ENCODE measurements around the gene LEF1. TPM values are rescaled to one million over a fixed set of nuclear protein-coding genes. Genes with fewer than 3 reads are reported as not detected.
"Not testable (repeated sequence)": the region's sequence is repeated elsewhere in the genome, so short reads cannot be mapped to it uniquely, and the experiment has no call there.

LEF1 gene
- total RNA-seq, 2 experiments from 2014 or later, result 67.4 to 68.2 TPM

DNA sequence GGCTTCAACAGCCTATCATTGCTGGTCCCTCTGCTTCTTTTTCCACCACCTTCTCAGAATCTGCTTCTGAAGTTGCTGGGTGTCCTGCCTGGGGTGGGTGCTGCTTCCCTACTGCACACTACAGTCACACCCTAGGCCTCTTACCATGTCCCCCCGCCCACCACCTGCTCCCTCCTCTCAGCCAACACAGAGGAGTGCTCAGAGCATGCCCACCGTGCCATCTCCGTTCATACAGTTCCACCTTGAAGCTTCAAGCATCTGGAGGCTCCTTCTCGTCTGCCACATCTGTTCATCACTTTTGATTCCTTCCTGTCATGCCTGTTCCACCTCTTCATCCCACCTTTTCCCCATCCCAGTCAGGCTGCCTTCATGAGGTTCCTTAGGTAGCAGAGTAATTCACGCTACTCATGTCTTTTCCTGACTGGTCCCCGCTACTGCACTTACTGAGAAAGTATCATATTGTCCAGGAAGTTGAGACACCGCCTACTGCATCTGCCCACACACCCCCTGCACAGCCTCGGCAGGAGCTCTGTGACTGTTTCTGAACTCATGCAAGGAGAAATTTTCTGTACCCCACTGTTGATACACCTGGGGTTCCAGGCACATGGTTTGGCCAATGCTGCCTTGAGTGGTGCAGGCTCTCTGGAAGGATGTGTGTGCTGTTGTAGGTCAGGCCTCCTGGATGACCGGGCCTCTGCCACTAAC lies 139.6 kb downstream of the LEF1 start:
- Mint-ChIP-seq H3K27ac (peak overlapping the region; percentile 12), H3K27me3 (no peaks in the 10 kb centered on the region), H3K4me3 (no peak overlapping the region), H3K36me3 (ENCODE audit: low read depth) (peaks cover 47% of the 10 kb centered on the region), H3K9me3 (no peaks in the 10 kb centered on the region), H3K4me1 (peaks cover 24% of the 10 kb centered on the region)
- CTCF ChIA-PET, result interaction anchor here (0.6 to 3.2 kb wide), 6 partner anchors 10 to 543 kb away, joined by 3 to 22 read pairs (median 10); no protein-coding TSS in a partner anchor
- DNase-seq, result no peak
- POLR2A ChIA-PET, result interaction anchor here (1.1 to 1.7 kb wide), 3 partner anchors 137 to 621 kb away, joined by 3 to 5 read pairs (median 3); partner anchors contain the start of gene OSTC

DNA sequence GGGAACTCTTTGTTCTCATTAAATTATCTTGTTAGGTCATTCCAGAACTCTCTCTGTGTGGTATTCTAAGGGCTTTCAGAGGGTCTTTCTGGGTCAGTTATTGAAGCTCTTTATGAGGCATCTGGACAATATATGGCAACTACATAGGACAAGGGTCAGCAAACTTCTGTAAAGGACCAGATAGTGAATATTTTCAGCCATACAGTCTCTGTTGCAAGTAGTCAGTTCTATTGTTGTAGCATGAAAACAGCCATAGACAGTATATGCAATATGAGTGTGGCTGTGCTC lies 143.9 kb downstream of the LEF1 start:
- POLR2A ChIA-PET, result no interaction called here
- CTCF ChIA-PET, result no interaction called here
- Mint-ChIP-seq H3K27ac (no peak overlapping the region), H3K36me3 (ENCODE audit: low read depth) (peaks cover 49% of the 10 kb centered on the region), H3K9me3 (no peaks in the 10 kb centered on the region), H3K4me1 (peaks cover 11% of the 10 kb centered on the region), H3K4me3 (no peak overlapping the region), H3K27me3 (no peaks in the 10 kb centered on the region)
- no peak for DNase-seq

DNA sequence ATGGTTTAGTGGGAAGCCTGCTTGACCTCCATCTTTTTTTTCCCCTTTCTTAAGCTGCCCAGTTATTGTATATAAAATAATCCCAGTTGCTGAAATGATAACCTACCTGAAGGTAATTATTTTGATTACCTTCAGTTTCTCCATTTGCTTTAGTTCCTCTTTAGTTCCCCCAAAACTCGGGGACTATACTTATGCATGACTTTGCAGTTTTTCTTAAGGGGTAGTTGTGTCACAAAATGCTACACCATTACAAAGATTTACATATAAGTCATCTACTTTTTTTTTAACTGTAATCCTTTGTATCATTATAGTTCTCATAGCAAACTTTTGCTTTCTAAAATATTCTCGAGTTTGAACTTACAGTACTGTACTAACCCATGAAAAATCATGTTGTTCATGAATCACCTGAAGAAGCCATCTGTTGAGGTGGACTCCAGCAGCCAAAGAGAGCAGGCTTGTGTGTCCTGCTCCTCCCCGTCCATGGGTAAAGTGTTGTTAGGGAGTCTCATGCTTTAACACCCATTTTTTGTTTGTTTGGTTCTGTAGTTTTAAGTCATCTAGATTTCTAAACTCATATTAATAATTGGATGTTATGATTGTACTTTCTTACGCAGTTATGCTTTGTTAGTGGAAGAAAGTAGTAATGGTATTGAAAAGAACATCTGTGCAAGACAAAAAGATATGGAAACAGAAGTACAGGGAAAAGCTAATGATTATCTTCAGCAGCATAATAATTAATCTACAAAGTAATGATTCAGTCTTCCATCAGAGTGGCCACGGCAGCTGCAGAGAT lies 144.5 kb downstream of the LEF1 start:
- H3K4me1 Mint-ChIP-seq, result peaks cover 6% of the 10 kb centered on the region
- ChIA-PET CTCF (no interaction called here), POLR2A (no interaction called here)
- no peak overlapping the region for H3K27ac Mint-ChIP-seq
- no peak for DNase-seq
- H3K9me3 Mint-ChIP-seq, result no peaks in the 10 kb centered on the region
- H3K27me3 Mint-ChIP-seq, result no peaks in the 10 kb centered on the region
- no peak overlapping the region for H3K4me3 Mint-ChIP-seq
- H3K36me3 Mint-ChIP-seq (ENCODE audit: low read depth), result peaks cover 53% of the 10 kb centered on the region

GRCh38 chr4:108018884-108019187 lies 149.9 kb downstream of the LEF1 start:
- no peaks in the 10 kb centered on the region for H3K4me1 Mint-ChIP-seq
- POLR2A ChIA-PET, result interaction anchor here (1.0 to 1.4 kb wide), 4 partner anchors 13 to 150 kb away, joined by 3 to 5 read pairs (median 3); partner anchors contain the start of genes HADH and LEF1
- no peak for DNase-seq

GRCh38 chr4:108018040-108018883 lies 150.5 kb downstream of the LEF1 start:
- H3K36me3 Mint-ChIP-seq (ENCODE audit: low read depth), result peaks cover 36% of the 10 kb centered on the region
- H3K9me3 Mint-ChIP-seq, result no peaks in the 10 kb centered on the region
- H3K4me3 Mint-ChIP-seq, result no peak overlapping the region
- no peak overlapping the region for H3K27ac Mint-ChIP-seq
- ChIA-PET CTCF (interaction anchor here (0.7 to 3.9 kb wide), 43 partner anchors 8 to 601 kb away, joined by 3 to 52 read pairs (median 4); partner anchors contain the start of genes HADH, LEF1 and PAPSS1), POLR2A (interaction anchor here (1.0 to 1.4 kb wide), 3 partner anchors 12 to 89 kb away, joined by 3 to 5 read pairs (median 3); partner anchors contain the start of gene HADH)
- no peaks in the 10 kb centered on the region for H3K27me3 Mint-ChIP-seq
- peak; percentile 83 for DNase-seq
- no peaks in the 10 kb centered on the region for H3K4me1 Mint-ChIP-seq

More at GRCh38 chr4:108018884-108019187, 149.9 kb downstream of the LEF1 start:
- Mint-ChIP-seq H3K4me3 (no peak overlapping the region), H3K27ac (no peak overlapping the region), H3K9me3 (no peaks in the 10 kb centered on the region), H3K36me3 (ENCODE audit: low read depth) (peaks cover 40% of the 10 kb centered on the region), H3K27me3 (no peaks in the 10 kb centered on the region)
- CTCF ChIA-PET, result interaction anchor here (0.7 to 3.9 kb wide), 48 partner anchors 9 to 619 kb away, joined by 3 to 52 read pairs (median 4); partner anchors contain the start of genes HADH, LEF1 and PAPSS1

- no peak for DNase-seq
- H3K36me3 Mint-ChIP-seq (ENCODE audit: low read depth), result peaks cover 37% of the 10 kb centered on the region
- no peaks in the 10 kb centered on the region for H3K4me1 Mint-ChIP-seq
- H3K4me3 Mint-ChIP-seq, result no peak overlapping the region
- CTCF ChIA-PET, result interaction anchor here (1.1 kb wide), 1 partner anchor 146 kb away, joined by 3 read pairs; no protein-coding TSS in a partner anchor
- no peaks in the 10 kb centered on the region for H3K9me3 Mint-ChIP-seq
- no peaks in the 10 kb centered on the region for H3K27me3 Mint-ChIP-seq
- H3K27ac Mint-ChIP-seq, result no peak overlapping the region
- POLR2A ChIA-PET, result no interaction called here
Observed at GRCh38 chr4:108013955-108014354, 154.8 kb downstream of the LEF1 start.

DNA sequence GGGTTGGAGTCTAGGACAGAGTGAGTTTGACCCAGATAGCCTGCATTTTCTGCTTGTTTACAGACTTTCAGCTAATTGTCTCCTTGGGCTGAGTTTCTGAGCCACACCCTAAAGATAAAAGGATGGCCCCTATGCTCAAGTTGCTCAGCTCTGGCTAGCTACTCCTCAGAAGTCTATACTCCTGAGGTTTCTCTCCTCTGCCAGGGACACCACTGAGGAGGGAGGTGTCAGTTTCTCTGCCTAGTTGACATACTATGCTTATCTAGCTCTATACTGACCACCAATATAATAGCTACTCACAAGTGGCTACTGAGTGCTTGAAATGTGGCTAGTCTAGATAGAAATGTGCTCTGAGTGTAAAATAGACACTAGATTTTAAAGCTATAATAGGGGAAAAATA lies 155.4 kb downstream of the LEF1 start:
- no peaks in the 10 kb centered on the region for H3K9me3 Mint-ChIP-seq
- H3K27me3 Mint-ChIP-seq, result no peaks in the 10 kb centered on the region
- H3K4me1 Mint-ChIP-seq, result no peaks in the 10 kb centered on the region
- no peak overlapping the region for H3K4me3 Mint-ChIP-seq
- CTCF ChIA-PET, result interaction anchor here (1.0 kb wide), 1 partner anchor 480 kb away, joined by 3 read pairs; no protein-coding TSS in a partner anchor
- POLR2A ChIA-PET, result no interaction called here
- H3K27ac Mint-ChIP-seq, result no peak overlapping the region
- no peak for DNase-seq
- peaks cover 37% of the 10 kb centered on the region for H3K36me3 Mint-ChIP-seq (ENCODE audit: low read depth)

DNA sequence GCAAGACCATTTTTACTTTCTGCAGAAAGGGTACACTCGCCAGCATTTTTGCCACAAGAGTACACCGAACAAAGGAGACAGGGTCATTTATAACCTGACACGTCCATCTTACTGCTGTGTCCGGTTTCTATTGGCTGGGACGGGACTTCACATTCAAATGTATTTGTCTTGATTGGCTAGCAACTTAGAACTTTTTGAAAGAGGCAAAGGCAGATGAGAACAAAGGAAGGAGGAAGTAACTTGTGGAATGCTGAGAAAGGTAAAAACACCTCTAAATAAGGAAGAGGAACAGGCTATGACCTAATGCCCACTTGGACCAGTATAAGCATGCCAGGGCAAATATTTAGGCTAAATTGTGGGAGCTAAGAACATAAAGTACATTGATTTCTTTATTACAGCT lies 156.3 kb downstream of the LEF1 start:
- DNase-seq, H3K27me3 Mint-ChIP-seq, POLR2A ChIA-PET, H3K9me3 Mint-ChIP-seq, H3K27ac Mint-ChIP-seq, H3K4me1 Mint-ChIP-seq, H3K4me3 Mint-ChIP-seq, CTCF ChIA-PET: not testable (repeated sequence)
- peaks cover 37% of the 10 kb centered on the region for H3K36me3 Mint-ChIP-seq (ENCODE audit: low read depth)

DNA sequence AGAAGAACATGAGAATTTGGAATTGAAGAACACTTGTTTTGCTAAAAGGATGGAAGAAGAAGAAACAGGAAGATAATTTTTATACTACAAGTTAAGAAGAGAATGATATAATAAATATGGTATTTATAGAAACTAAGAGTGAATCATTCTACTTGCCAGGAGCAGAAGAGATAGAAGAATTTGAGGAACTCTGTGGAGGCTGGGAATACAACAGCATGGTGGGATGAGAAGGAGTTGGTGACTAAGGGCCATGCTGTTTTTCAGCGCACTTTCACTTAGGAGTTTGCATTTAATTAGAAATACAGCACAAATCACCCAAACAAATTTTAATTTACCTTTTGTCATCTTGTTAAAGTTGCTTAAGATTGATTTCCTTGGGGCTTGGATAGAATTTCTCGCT lies 158.6 kb downstream of the LEF1 start:
- CTCF ChIA-PET, result interaction anchor here (0.7 to 0.9 kb wide), 2 partner anchors 9 to 19 kb away, joined by 3 read pairs; no protein-coding TSS in a partner anchor
- POLR2A ChIA-PET, result no interaction called here
- Mint-ChIP-seq H3K4me1 (no peaks in the 10 kb centered on the region), H3K27me3 (no peaks in the 10 kb centered on the region), H3K4me3 (no peak overlapping the region), H3K36me3 (ENCODE audit: low read depth) (peaks cover 32% of the 10 kb centered on the region), H3K9me3 (no peaks in the 10 kb centered on the region), H3K27ac (no peak overlapping the region)
- no peak for DNase-seq

DNA sequence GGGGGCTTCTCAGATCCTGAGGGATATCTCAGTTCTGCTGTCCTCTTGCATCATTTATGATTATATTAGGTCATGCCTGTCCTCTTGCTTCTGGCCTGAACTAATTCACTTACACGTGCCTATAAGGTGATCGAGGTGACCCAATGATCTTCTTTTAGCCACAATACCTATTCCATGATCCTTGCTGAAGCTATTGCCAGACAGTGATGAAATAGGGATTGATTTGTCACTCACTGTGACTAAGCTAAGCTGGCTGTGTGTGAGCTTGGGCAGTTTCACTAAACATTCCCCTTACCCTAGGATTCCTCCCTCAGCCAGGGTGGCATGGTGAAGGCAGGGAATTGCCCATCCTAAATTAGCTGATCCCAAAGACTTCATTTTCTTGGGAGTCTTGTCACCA lies 160.0 kb downstream of the LEF1 start:
- no peak for DNase-seq
- Mint-ChIP-seq H3K9me3 (no peaks in the 10 kb centered on the region), H3K27ac (no peak overlapping the region), H3K27me3 (no peaks in the 10 kb centered on the region), H3K4me1 (no peaks in the 10 kb centered on the region), H3K36me3 (ENCODE audit: low read depth) (peaks cover 23% of the 10 kb centered on the region), H3K4me3 (no peak overlapping the region)
- ChIA-PET CTCF (interaction anchor here (1.3 to 1.5 kb wide), 2 partner anchors 10 to 564 kb away, joined by 3 read pairs; no protein-coding TSS in a partner anchor), POLR2A (no interaction called here)

GRCh38 chr4:108007984-108008383 lies 160.7 kb downstream of the LEF1 start:
- Mint-ChIP-seq H3K4me1 (no peaks in the 10 kb centered on the region), H3K27ac (no peak overlapping the region), H3K4me3 (no peak overlapping the region), H3K27me3 (no peaks in the 10 kb centered on the region), H3K36me3 (ENCODE audit: low read depth) (peaks cover 22% of the 10 kb centered on the region), H3K9me3 (no peaks in the 10 kb centered on the region)
- DNase-seq, result no peak
- ChIA-PET CTCF (no interaction called here), POLR2A (no interaction called here)

- Mint-ChIP-seq H3K27ac (no peak overlapping the region), H3K4me1 (no peaks in the 10 kb centered on the region), H3K36me3 (ENCODE audit: low read depth) (peaks cover 14% of the 10 kb centered on the region), H3K9me3 (no peaks in the 10 kb centered on the region), H3K27me3 (no peaks in the 10 kb centered on the region), H3K4me3 (no peak overlapping the region)
- POLR2A ChIA-PET, result interaction anchor here (1.0 kb wide), 1 partner anchor 12 kb away, joined by 3 read pairs; no protein-coding TSS in a partner anchor
- no peak for DNase-seq
- CTCF ChIA-PET, result no interaction called here
Observed at GRCh38 chr4:108006361-108006760, 162.4 kb downstream of the LEF1 start.

- no peaks in the 10 kb centered on the region for H3K27me3 Mint-ChIP-seq
- H3K9me3 Mint-ChIP-seq, result no peaks in the 10 kb centered on the region
- ChIA-PET POLR2A (interaction anchor here (0.7 to 1.0 kb wide), 2 partner anchors 12 to 479 kb away, joined by 3 read pairs; no protein-coding TSS in a partner anchor), CTCF (no interaction called here)
- H3K4me3 Mint-ChIP-seq, result no peak overlapping the region
- H3K27ac Mint-ChIP-seq, result no peak overlapping the region
- peaks cover 12% of the 10 kb centered on the region for H3K36me3 Mint-ChIP-seq (ENCODE audit: low read depth)
- H3K4me1 Mint-ChIP-seq, result no peaks in the 10 kb centered on the region
- DNase-seq, result no peak
Observed at GRCh38 chr4:108005807-108006206, 162.9 kb downstream of the LEF1 start.

All from activated CD4-positive, alpha-beta memory T cell treated with anti-CD3 and anti-CD28 coated beads, Interleukin-2, amount 10 ng/mL, durations not matched to agents 7 days and 5 days (primary cell).